Stimulated activated naive CD8-positive, alpha-beta T cell treated with anti-CD3 and anti-CD28 coated beads, Interleukin-15, amount 100 ng/mL, for 72 hours (primary cell): ENCODE data around the gene ITGB7.

Source experiments
- ATAC-seq: fragments of 150-1000 bp; cut with Tn5 transposase; 2 replicates; pipeline ENCODE4 v1.10.0; 2021; ENCODE audit warnings: mild to moderate bottlenecking, moderate library complexity
- DNase-seq, 2 donors: peaks; one replicate each; pipeline ENCODE4 v3.0.0; 2021 to 2022
- H3K27ac Mint-ChIP-seq, 2 donors: one replicate each; pipeline ENCODE4 v1.8.0; 2022; ENCODE audit warnings: mild to moderate bottlenecking in 2 of 2, mixed read lengths in 2 of 2, moderate library complexity in 2 of 2
- H3K27me3 Mint-ChIP-seq: one replicate; pipeline ENCODE4 v1.8.0; 2022; ENCODE audit warnings: mixed read lengths
- H3K4me1 Mint-ChIP-seq: one replicate; pipeline ENCODE4 v1.8.0; 2022; ENCODE audit warnings: mild to moderate bottlenecking, mixed read lengths
- H3K4me3 Mint-ChIP-seq, 2 donors: one replicate each; pipeline ENCODE4 v1.8.0; 2022; ENCODE audit warnings: mild to moderate bottlenecking in 2 of 2, mixed read lengths in 2 of 2, moderate library complexity in 1 of 2
- H3K9me3 Mint-ChIP-seq, 2 donors: one replicate each; pipeline ENCODE4 v1.8.0; 2022; ENCODE audit warnings: mixed read lengths in 2 of 2

The ITGB7 gene, protein sequence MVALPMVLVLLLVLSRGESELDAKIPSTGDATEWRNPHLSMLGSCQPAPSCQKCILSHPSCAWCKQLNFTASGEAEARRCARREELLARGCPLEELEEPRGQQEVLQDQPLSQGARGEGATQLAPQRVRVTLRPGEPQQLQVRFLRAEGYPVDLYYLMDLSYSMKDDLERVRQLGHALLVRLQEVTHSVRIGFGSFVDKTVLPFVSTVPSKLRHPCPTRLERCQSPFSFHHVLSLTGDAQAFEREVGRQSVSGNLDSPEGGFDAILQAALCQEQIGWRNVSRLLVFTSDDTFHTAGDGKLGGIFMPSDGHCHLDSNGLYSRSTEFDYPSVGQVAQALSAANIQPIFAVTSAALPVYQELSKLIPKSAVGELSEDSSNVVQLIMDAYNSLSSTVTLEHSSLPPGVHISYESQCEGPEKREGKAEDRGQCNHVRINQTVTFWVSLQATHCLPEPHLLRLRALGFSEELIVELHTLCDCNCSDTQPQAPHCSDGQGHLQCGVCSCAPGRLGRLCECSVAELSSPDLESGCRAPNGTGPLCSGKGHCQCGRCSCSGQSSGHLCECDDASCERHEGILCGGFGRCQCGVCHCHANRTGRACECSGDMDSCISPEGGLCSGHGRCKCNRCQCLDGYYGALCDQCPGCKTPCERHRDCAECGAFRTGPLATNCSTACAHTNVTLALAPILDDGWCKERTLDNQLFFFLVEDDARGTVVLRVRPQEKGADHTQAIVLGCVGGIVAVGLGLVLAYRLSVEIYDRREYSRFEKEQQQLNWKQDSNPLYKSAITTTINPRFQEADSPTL

DNA sequence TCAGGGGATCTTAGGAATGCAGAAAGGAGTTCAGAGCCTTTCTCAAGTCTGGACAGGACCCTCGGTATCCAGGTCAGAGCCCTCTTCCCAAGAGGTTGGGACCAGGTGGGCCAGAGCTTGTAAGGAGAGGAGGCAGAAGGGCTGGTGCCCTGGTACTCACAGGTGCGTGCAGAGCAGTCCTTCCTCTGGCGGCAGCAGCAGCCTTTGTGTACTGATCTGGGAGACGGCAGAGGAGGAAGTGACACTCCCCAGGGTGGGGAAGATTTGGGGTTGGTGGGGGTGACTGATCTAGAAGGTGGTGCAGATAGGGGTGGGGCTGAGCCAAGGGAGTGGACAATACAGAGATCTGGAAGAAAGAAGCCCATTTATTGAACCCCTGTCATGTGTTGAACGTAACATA lies at the start of gene ITGB7:
Gene ITGB7 (minus strand): TSS at position 210 of the 400 bp plus-strand sequence. CDS start 6,808 bp downstream, outside the sequence.
- ATAC-seq (peak; percentile 74), DNase-seq (peak; percentile 66 to 74)
- peak within 1 kb of the TSS; percentile 52 to 82 for H3K4me3 Mint-ChIP-seq
- H3K4me1 Mint-ChIP-seq: peaks cover 84% of the 10 kb centered on the region
- no peaks in the 10 kb centered on the region for H3K9me3 Mint-ChIP-seq
- no peaks in the 10 kb centered on the region for H3K27me3 Mint-ChIP-seq
- H3K27ac Mint-ChIP-seq: peak within 1 kb of the TSS; percentile 0 to 73

DNA sequence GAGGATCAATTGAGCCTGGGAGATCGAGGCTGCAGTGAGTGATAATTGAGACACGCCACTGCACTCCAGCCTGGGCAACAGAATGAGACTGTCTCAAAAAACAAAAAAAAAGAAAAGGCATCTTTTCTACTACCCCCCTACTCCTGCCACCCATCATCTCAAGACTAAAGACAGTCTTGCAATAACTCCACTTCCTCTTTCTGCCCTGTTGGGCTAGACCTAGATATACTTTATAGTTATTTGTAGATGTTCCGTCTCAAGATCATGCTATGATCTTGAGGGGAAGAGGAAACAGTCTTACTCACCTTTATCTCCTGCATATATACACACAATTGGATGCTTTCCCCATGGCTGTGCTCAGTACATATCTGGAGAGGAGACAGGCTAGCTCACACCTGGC lies 48.9 kb upstream of the ITGB7 start:
- ATAC-seq: no peak
- Mint-ChIP-seq H3K4me1 (peaks cover 61% of the 10 kb centered on the region), H3K4me3 (no peak overlapping the region)

GRCh38 chr12:53254816-53255545 lies 47.9 kb upstream of the ITGB7 start:
- no peaks in the 10 kb centered on the region for H3K27me3 Mint-ChIP-seq
- H3K4me3 Mint-ChIP-seq: no peak overlapping the region
- H3K27ac Mint-ChIP-seq: peak overlapping the region; percentile 31 to 55
- peaks cover 62% of the 10 kb centered on the region for H3K4me1 Mint-ChIP-seq
- ATAC-seq (no peak), DNase-seq (no peak)
- H3K9me3 Mint-ChIP-seq: no peaks in the 10 kb centered on the region

More for the DNA sequence above, 48.9 kb upstream of the ITGB7 start:
- no peaks in the 10 kb centered on the region for H3K9me3 Mint-ChIP-seq
- no peaks in the 10 kb centered on the region for H3K27me3 Mint-ChIP-seq
- no peak for DNase-seq
- peak overlapping the region in 1 of 2 donors; percentile 27 for H3K27ac Mint-ChIP-seq

DNA sequence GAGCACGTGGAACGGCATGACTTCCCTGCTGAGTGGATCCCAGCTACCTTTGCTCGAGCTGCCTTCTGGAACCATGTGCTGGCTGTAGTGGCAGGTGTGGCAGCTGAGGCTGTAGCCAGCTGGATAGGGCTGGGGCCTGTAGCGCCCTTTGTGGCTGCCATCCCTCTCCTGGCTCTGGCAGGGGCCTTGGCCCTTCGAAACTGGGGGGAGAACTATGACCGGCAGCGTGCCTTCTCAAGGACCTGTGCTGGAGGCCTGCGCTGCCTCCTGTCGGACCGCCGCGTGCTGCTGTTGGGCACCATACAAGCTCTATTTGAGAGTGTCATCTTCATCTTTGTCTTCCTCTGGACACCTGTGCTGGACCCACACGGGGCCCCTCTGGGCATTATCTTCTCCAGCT lies 46.2 kb upstream of the ITGB7 start:
- no peaks in the 10 kb centered on the region for H3K27me3 Mint-ChIP-seq
- peak overlapping the region; percentile 94 to 98 for H3K4me3 Mint-ChIP-seq
- no peaks in the 10 kb centered on the region for H3K9me3 Mint-ChIP-seq
- DNase-seq (no peak), ATAC-seq (no peak)
- peak overlapping the region; percentile 84 to 98 for H3K27ac Mint-ChIP-seq
- peaks cover 50% of the 10 kb centered on the region for H3K4me1 Mint-ChIP-seq

GRCh38 chr12:53252349-53252916 lies 45.4 kb upstream of the ITGB7 start:
- ATAC-seq: peak; percentile 21
- H3K4me3 Mint-ChIP-seq: peak overlapping the region; percentile 94 to 98
- H3K9me3 Mint-ChIP-seq: no peaks in the 10 kb centered on the region
- no peaks in the 10 kb centered on the region for H3K27me3 Mint-ChIP-seq
- peaks cover 50% of the 10 kb centered on the region for H3K4me1 Mint-ChIP-seq
- no peak for DNase-seq
- peak overlapping the region; percentile 98 for H3K27ac Mint-ChIP-seq

- DNase-seq (peak; percentile 68 to 72), ATAC-seq (peak; percentile 93)
- peak overlapping the region; percentile 94 to 98 for H3K4me3 Mint-ChIP-seq
- H3K4me1 Mint-ChIP-seq: peaks cover 55% of the 10 kb centered on the region
- no peaks in the 10 kb centered on the region for H3K27me3 Mint-ChIP-seq
- H3K9me3 Mint-ChIP-seq: no peaks in the 10 kb centered on the region
- peak overlapping the region; percentile 98 for H3K27ac Mint-ChIP-seq
Measured at GRCh38 chr12:53251477-53252348, 44.7 kb upstream of the ITGB7 start.

DNA sequence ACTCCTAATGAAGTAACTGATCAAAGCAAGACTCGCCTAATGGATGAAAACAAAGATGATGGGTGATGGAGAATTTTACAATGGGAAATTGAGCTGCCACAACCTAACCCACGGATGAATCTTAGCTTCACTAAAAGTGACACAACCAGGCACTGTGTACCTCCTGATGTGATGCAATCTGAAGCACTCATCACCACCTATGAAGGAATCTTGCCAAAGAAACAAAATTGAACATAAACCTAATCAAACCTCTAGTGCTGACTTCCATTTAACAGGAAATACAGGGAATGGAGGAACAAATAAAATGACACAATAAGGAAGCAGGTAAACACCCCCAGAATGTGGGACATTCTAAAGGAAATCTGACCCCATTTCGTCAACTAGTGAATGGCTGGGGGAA lies 38.2 kb upstream of the ITGB7 start:
- H3K4me3 Mint-ChIP-seq: no peak overlapping the region
- H3K9me3 Mint-ChIP-seq: no peaks in the 10 kb centered on the region
- DNase-seq: no peak
- ATAC-seq: no peak
- peaks cover 12% of the 10 kb centered on the region for H3K27me3 Mint-ChIP-seq
- peaks cover 13% of the 10 kb centered on the region for H3K4me1 Mint-ChIP-seq
- no peak overlapping the region for H3K27ac Mint-ChIP-seq

DNA sequence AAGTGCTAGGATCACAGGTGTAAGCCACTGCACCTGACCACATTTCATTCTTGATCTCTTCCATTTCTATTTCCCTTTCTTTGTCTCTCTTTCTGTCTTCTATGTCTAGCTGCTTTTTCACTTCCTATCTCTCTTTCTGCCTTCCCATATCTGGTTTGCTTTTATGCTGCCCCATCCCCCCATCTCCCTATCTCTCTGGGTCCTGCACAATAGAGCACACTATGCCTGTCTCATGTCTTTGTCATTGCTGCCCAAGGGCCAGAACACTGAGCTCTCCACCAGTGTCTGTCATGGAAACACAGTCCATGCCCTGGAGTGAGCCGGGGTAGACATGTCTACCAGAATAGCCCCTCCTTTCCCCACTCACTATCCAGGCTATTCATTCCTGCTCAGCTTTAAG lies 37.3 kb upstream of the ITGB7 start:
- peaks cover 12% of the 10 kb centered on the region for H3K27me3 Mint-ChIP-seq
- no peak overlapping the region for H3K4me3 Mint-ChIP-seq
- H3K4me1 Mint-ChIP-seq: peaks cover 13% of the 10 kb centered on the region
- no peak for DNase-seq
- H3K27ac Mint-ChIP-seq: no peak overlapping the region
- ATAC-seq: no peak
- no peaks in the 10 kb centered on the region for H3K9me3 Mint-ChIP-seq

- Mint-ChIP-seq H3K27me3 (peaks cover 12% of the 10 kb centered on the region), H3K4me3 (no peak overlapping the region), H3K4me1 (peaks cover 12% of the 10 kb centered on the region), H3K9me3 (no peaks in the 10 kb centered on the region), H3K27ac (no peak overlapping the region)
- DNase-seq (no peak), ATAC-seq (peak; percentile 26)
Measured at GRCh38 chr12:53241623-53242412, 34.8 kb upstream of the ITGB7 start.

DNA sequence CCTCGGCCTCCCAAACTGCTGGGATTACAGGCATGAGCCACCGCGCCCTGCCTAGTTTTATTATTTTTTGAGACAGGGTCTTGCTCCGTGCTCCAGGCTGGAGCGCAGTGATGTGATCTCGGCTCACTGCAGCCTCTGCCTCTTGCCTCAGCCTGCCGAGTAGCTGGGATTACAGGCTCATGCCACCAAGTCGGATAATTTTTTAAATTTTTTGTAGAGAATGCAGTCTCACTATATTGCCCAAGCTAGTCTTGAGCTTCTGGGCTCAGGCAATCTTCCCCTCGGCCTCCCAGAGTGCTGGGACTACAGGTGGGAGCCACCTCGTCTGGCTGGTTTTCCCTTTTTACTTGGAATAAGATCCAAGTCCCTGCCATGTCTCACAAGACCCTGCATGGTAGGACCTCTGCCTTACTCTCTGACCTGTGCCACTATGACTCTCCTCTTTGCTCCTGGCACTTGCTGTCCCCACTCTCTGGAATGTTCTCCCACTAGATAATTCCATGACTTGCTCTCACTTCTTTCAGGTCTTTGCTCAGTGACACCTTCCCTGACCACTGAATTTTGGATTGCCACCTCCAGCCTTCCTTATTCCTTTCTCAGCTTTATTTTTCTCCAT lies 32.7 kb upstream of the ITGB7 start:
- peak overlapping the region in 1 of 2 donors; percentile 20 for H3K27ac Mint-ChIP-seq
- no peaks in the 10 kb centered on the region for H3K9me3 Mint-ChIP-seq
- DNase-seq: no peak
- no peak overlapping the region for H3K4me3 Mint-ChIP-seq
- H3K4me1 Mint-ChIP-seq: peaks cover 30% of the 10 kb centered on the region
- ATAC-seq: no peak
- H3K27me3 Mint-ChIP-seq: peaks cover 12% of the 10 kb centered on the region

DNA sequence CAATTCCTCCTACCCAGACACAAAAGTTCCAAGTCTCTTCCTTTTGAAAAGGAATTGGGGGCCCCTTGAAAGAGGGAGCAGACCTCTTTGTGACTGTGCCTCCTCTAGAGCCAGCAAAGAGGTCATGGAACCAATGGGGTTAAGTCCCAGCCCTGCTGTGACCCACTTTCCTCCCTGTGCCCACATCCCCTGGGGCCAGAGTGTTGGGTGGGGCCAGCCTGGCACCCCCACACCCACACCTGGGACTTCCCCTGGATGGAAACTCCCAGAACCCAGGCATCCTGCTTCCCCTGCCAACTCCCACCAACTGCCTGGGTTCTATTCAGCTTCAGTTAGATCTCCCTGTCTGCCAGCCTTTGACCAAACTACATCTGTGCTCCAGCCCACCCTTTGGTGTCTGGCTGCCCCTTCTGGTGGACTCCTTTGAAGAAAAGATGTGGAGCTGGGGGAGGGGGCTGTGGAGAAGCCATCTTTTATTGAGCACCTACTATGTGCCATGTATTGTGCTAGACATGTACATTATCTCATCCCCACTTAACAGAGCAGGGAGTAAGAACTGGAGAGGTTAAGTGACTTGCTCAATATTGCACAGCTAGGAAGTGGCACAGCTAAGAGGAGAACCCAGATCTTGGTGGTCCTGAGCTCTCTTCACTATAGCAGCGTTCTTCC lies 29.5 kb upstream of the ITGB7 start:
- Mint-ChIP-seq H3K9me3 (no peaks in the 10 kb centered on the region), H3K4me1 (peaks cover 49% of the 10 kb centered on the region), H3K27me3 (no peaks in the 10 kb centered on the region), H3K27ac (peak overlapping the region; percentile 27 to 93), H3K4me3 (peak overlapping the region; percentile 2 to 78)
- ATAC-seq (peak; percentile 52), DNase-seq (peak in 1 of 2 donors; percentile 59)

GRCh38 chr12:53235742-53236442 lies 28.8 kb upstream of the ITGB7 start:
- no peak for DNase-seq
- peak overlapping the region; percentile 27 to 93 for H3K27ac Mint-ChIP-seq
- H3K27me3 Mint-ChIP-seq: no peaks in the 10 kb centered on the region
- no peaks in the 10 kb centered on the region for H3K9me3 Mint-ChIP-seq
- ATAC-seq: peak; percentile 22
- peak overlapping the region; percentile 2 to 78 for H3K4me3 Mint-ChIP-seq
- H3K4me1 Mint-ChIP-seq: peaks cover 56% of the 10 kb centered on the region
